Kidney epithelial cell (primary cell): Measurements from ENCODE around the gene CSTF1. TPM values are rescaled to one million over a fixed set of nuclear protein-coding genes. Genes with fewer than 3 reads are reported as not detected.

ENCODE experiments used
- DNase-seq: peaks from one replicate; pipeline ENCODE4 v3.0.0-alpha.2; 2010; ENCODE audit warnings: low read depth
- H3K27me3 ChIP-seq: 2 replicates; pipeline ENCODE4 v1.6.0; 2011; ENCODE audit warnings: low read length; ENCODE audit not compliant: control insufficient read depth, insufficient read depth
- H3K36me3 ChIP-seq: 2 replicates; pipeline ENCODE4 v1.5.1; 2011; ENCODE audit warnings: low read length; ENCODE audit not compliant: control insufficient read depth, insufficient read depth
- H3K4me3 ChIP-seq: 2 replicates; pipeline ENCODE4 v1.5.1; 2011; ENCODE audit warnings: low read depth, mild to moderate bottlenecking, control low read depth, low read length
- CTCF ChIP-seq: IDR thresholded peaks from 2 replicates; pipeline ENCODE4 v1.5.1; 2011; ENCODE audit warnings: mild to moderate bottlenecking, moderate library complexity, low read length, control low read depth, inconsistent platforms; ENCODE audit not compliant: insufficient read depth, poor library complexity, severe bottlenecking
- total RNA-seq: library from RNA; depleted of rRNA; stranded (reverse); fragments of >200 nt; gene quantifications from 2 replicates; pipeline ENCODE4 v1.2.3, GENCODE V29; 2015

CSTF1 gene
- total RNA-seq, 1 donor from 2014 or later, result 27.7 TPM

GRCh38 chr20:56418385-56418861 lies 26.0 kb downstream of the CSTF1 start:
- H3K4me3 ChIP-seq, result no peak overlapping the region
- no peak for DNase-seq
- H3K36me3 ChIP-seq, result no peaks in the 10 kb centered on the region
- no peak for TF ChIP-seq CTCF
- no peaks in the 10 kb centered on the region for H3K27me3 ChIP-seq

- Histone ChIP-seq H3K27me3 (no peaks in the 10 kb centered on the region), H3K36me3 (no peaks in the 10 kb centered on the region), H3K4me3 (no peak overlapping the region)
- DNase-seq, result no peak
- TF ChIP-seq CTCF, result no peak
Observed at GRCh38 chr20:56420028-56420427, 27.6 kb downstream of the CSTF1 start.

GRCh38 chr20:56420940-56421688 lies 28.7 kb downstream of the CSTF1 start:
- Histone ChIP-seq H3K36me3 (no peaks in the 10 kb centered on the region), H3K4me3 (no peak overlapping the region), H3K27me3 (no peaks in the 10 kb centered on the region)
- no peak for DNase-seq
- no peak for TF ChIP-seq CTCF

GRCh38 chr20:56422076-56422823 lies 29.8 kb downstream of the CSTF1 start:
- H3K36me3 ChIP-seq, result no peaks in the 10 kb centered on the region
- peak; percentile 60 for DNase-seq
- H3K27me3 ChIP-seq, result no peaks in the 10 kb centered on the region
- no peak for TF ChIP-seq CTCF
- no peak overlapping the region for H3K4me3 ChIP-seq

- Histone ChIP-seq H3K27me3 (no peaks in the 10 kb centered on the region), H3K4me3 (no peak overlapping the region), H3K36me3 (no peaks in the 10 kb centered on the region)
- no peak for DNase-seq
- no peak for TF ChIP-seq CTCF
Observed at GRCh38 chr20:56422824-56423189, 30.4 kb downstream of the CSTF1 start.
